ENCODE results near the gene SZT2. TPM values are rescaled to one million over a fixed set of nuclear protein-coding genes. Genes with fewer than 3 reads are reported as not detected.
A peak's percentile ranks its signal among the peaks of the same experiment; 100 is the strongest.

SZT2 gene
- total and polyA plus RNA-seq, 10 of the 15 experiments (the other 5 are each of a cell fraction or from before 2014, with no cell fraction given): 1.4 to 38.3 (median 12.7) TPM

DNA sequence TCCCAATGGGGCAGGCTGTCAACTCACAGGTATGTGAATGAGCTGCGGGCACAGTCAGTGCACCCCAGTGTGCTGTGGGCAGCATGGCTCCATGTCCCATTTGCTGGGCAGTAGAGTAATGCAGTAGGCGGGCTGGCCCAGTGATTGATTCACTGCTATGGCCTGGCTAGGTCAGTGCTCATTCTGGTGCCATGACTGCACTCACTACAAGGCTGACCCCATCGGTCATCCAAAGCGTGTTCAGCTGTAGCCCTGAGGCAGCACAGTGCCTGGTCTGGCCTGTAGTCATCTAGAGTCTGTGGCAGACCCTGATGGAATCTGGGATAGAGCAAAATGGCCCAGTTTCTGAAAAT lies 56.7 kb downstream of the SZT2 start:
- Histone ChIP-seq H4K20me1 (ENCODE audit: control insufficient read depth, insufficient read depth) (no peaks in the 10 kb centered on the region; the same call in 1 of the 2 replicates), H3K9ac (ENCODE audit: control insufficient read depth, insufficient read depth, low read length) (no peak overlapping the region), H3K4me3 (no peak overlapping the region), H3K36me3 (ENCODE audit: control insufficient read depth in 2 of 2, insufficient read depth in 2 of 2, low read length in 1 of 2) (peaks cover 7 to 30% of the 10 kb centered on the region in 2 experiments; a peak in 3 of 4 replicates), H3K27ac (ENCODE audit: control insufficient read depth, insufficient read depth) (no peak overlapping the region), H2AFZ (ENCODE audit: control insufficient read depth, low read depth, low read length) (no peak overlapping the region), H3K9me3 (replicated peaks; ENCODE audit: control insufficient read depth, insufficient read depth, low read length) (no peaks in the 10 kb centered on the region), H3K27me3 (replicated peaks in 1 of 2; ENCODE audit: control insufficient read depth in 2 of 2, insufficient read depth in 2 of 2, low read length in 1 of 2) (no peaks in the 10 kb centered on the region), H3K79me2 (ENCODE audit: control insufficient read depth, insufficient read depth, low read length) (no peaks in the 10 kb centered on the region), H3K4me2 (ENCODE audit: control insufficient read depth, insufficient read depth) (no peak overlapping the region), H3K4me1 (ENCODE audit: control insufficient read depth, insufficient read depth, low read length) (no peaks in the 10 kb centered on the region)
- CTCF ChIA-PET: interaction anchor here (0.5 kb wide), 1 partner anchor 409 kb away, joined by 4 read pairs; no protein-coding TSS in a partner anchor
- POLR2A ChIA-PET: no interaction called here
- RAD21 ChIA-PET (ENCODE audit: unreplicated experiment): no interaction called here
- in situ Hi-C loops (cut with MboI) (no loop called here), intact Hi-C loops (cut with micrococcal nuclease; ENCODE audit: unreplicated experiment) (no loop called here)
- BruUV-seq (replicated peaks): no TSS peak
- DNase-seq (ENCODE audit: low read depth, low spot score): no peak
- WGBS (ENCODE audit: insufficient coverage, insufficient replicate concordance, low lambda C conversion rate, missing lambda C conversion rate): 100% methylated on average over 4 of the region's 4 CpGs
- no peak for FAIRE-seq
- TF ChIP-seq TCF3 (IDR thresholded peaks at IDR 0.05; ENCODE audit: borderline replicate concordance, insufficient read depth, low read depth, low read length) (no peak), RBBP5 (conservative IDR thresholded peaks at IDR 0.05) (no peak), RAD51 (IDR thresholded peaks at IDR 0.05) (no peak), BHLHE40 (IDR thresholded peaks at IDR 0.05; ENCODE audit: borderline replicate concordance in 1 of 2, low read depth in 2 of 2, low read length in 1 of 2) (no peak), PAX5 (IDR thresholded peaks at IDR 0.05; ENCODE audit: borderline replicate concordance, low read depth, low read length) (no peak)
- ATAC-seq: no peak
- SMC1A ChIA-PET (ENCODE audit: uncharacterized antibody, unreplicated experiment): no interaction called here

DNA sequence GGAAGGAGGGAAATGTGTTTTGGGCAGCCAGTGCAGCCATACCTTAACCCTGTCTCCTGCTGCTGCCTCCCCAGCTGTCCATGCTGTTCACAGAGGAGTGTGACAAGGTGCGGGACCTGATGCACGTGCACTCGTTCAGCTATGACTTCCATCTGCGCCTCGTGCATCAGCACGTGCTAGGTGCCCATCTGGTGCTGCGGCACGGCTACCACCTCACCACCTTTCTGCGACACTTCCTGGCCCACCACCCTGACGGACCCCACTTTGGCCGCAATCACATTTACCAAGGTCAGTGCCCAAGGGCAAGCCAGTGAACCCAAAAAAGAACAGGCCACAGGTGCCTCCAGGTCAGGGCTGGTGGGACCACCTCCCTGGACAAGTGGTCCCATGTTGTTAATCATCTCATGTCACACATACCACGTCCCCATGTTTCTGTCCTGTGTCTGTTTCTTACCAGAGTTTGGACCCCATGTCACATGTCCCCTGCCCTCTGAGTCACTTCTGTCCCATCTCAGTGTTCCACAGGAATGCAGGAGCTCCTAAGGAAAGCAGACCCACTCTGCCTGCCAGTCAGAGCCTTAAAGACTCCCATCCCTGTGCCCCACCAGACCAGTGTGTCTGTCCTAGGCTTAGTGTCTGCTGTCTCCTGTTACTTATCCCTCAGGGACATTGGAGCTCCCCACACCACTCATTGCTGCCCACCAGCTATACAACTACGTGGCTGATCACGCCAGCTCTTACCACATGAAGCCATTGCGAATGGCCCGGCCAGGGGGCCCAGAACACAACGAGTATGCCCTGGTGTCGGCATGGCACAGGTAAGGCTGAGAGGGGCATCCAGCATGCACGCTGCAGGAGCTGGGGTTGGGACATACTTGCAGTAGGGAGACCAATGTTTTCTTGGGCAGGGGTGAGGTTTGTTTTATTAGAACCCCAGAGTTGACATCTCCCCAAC lies 57.5 kb downstream of the SZT2 start:
- no peaks in the 10 kb centered on the region; the same call in 1 of the 2 replicates for H4K20me1 ChIP-seq (ENCODE audit: control insufficient read depth, insufficient read depth)
- no TSS peak for BruUV-seq (replicated peaks)
- ATAC-seq (no peak), FAIRE-seq (no peak), DNase-seq (ENCODE audit: low read depth, low spot score) (no peak)
- ChIA-PET RAD21 (ENCODE audit: unreplicated experiment) (no interaction called here), POLR2A (no interaction called here), CTCF (no interaction called here), SMC1A (ENCODE audit: uncharacterized antibody, unreplicated experiment) (no interaction called here)
- intact Hi-C loops (cut with micrococcal nuclease; ENCODE audit: unreplicated experiment) (no loop called here), in situ Hi-C loops (cut with MboI) (no loop called here)
- no peak overlapping the region for H2AFZ ChIP-seq (ENCODE audit: control insufficient read depth, low read depth, low read length)
- no peaks in the 10 kb centered on the region for H3K4me1 ChIP-seq (ENCODE audit: control insufficient read depth, insufficient read depth, low read length)
- 97% methylated on average over 19 of the region's 19 CpGs for WGBS (ENCODE audit: insufficient coverage, insufficient replicate concordance, low lambda C conversion rate, missing lambda C conversion rate)
- H3K4me3 ChIP-seq: no peak overlapping the region
- H3K9me3 ChIP-seq (replicated peaks; ENCODE audit: control insufficient read depth, insufficient read depth, low read length): no peaks in the 10 kb centered on the region
- no peak overlapping the region for H3K4me2 ChIP-seq (ENCODE audit: control insufficient read depth, insufficient read depth)
- H3K79me2 ChIP-seq (ENCODE audit: control insufficient read depth, insufficient read depth, low read length): no peaks in the 10 kb centered on the region
- H3K27ac ChIP-seq (ENCODE audit: control insufficient read depth, insufficient read depth): no peak overlapping the region
- H3K36me3 ChIP-seq (ENCODE audit: control insufficient read depth in 2 of 2, insufficient read depth in 2 of 2, low read length in 1 of 2): peaks cover 7 to 30% of the 10 kb centered on the region in 2 experiments; a peak in 3 of 4 replicates
- no peak overlapping the region for H3K9ac ChIP-seq (ENCODE audit: control insufficient read depth, insufficient read depth, low read length)
- H3K27me3 ChIP-seq (replicated peaks in 1 of 2; ENCODE audit: control insufficient read depth in 2 of 2, insufficient read depth in 2 of 2, low read length in 1 of 2): no peaks in the 10 kb centered on the region
- no peak for TF ChIP-seq CHD1 (IDR thresholded peaks at IDR 0.05; ENCODE audit: low read depth, low read length)
- TF ChIP-seq FOXK2 (IDR thresholded peaks at IDR 0.05): no peak
- TF ChIP-seq POLR2A (IDR thresholded peaks at IDR 0.05; ENCODE audit: low read depth, low read length): 0 out of 2 replicates have a peak, but pooled peaks have one; percentile 13
- no peak for TF ChIP-seq MTA2 (IDR thresholded peaks at IDR 0.05; ENCODE audit: low read depth)
- TF ChIP-seq, protein P1, sequence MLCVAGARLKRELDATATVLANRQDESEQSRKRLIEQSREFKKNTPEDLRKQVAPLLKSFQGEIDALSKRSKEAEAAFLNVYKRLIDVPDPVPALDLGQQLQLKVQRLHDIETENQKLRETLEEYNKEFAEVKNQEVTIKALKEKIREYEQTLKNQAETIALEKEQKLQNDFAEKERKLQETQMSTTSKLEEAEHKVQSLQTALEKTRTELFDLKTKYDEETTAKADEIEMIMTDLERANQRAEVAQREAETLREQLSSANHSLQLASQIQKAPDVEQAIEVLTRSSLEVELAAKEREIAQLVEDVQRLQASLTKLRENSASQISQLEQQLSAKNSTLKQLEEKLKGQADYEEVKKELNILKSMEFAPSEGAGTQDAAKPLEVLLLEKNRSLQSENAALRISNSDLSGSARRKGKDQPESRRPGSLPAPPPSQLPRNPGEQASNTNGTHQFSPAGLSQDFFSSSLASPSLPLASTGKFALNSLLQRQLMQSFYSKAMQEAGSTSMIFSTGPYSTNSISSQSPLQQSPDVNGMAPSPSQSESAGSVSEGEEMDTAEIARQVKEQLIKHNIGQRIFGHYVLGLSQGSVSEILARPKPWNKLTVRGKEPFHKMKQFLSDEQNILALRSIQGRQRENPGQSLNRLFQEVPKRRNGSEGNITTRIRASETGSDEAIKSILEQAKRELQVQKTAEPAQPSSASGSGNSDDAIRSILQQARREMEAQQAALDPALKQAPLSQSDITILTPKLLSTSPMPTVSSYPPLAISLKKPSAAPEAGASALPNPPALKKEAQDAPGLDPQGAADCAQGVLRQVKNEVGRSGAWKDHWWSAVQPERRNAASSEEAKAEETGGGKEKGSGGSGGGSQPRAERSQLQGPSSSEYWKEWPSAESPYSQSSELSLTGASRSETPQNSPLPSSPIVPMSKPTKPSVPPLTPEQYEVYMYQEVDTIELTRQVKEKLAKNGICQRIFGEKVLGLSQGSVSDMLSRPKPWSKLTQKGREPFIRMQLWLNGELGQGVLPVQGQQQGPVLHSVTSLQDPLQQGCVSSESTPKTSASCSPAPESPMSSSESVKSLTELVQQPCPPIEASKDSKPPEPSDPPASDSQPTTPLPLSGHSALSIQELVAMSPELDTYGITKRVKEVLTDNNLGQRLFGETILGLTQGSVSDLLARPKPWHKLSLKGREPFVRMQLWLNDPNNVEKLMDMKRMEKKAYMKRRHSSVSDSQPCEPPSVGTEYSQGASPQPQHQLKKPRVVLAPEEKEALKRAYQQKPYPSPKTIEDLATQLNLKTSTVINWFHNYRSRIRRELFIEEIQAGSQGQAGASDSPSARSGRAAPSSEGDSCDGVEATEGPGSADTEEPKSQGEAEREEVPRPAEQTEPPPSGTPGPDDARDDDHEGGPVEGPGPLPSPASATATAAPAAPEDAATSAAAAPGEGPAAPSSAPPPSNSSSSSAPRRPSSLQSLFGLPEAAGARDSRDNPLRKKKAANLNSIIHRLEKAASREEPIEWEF (IDR thresholded peaks at IDR 0.05; ENCODE audit: insufficient replicate concordance, low read depth, low read length): no peak

Measured in GM12878 (cell line).